IMR-90 (cell line): ENCODE measurements around the gene FGF12. TPM values are rescaled to one million over a fixed set of nuclear protein-coding genes. Genes with fewer than 3 reads are reported as not detected.
A peak's percentile ranks its signal among the peaks of the same experiment; 100 is the strongest.

Experiments
- ATAC-seq: fragments of 200-7000 bp; cut with Tn5 transposase; 2 replicates; pipeline ENCODE4 v1.9.1; 2020; ENCODE audit warnings: low read depth, mild to moderate bottlenecking, moderate library complexity
- BruUV-seq: library from RNA; stranded (reverse); fragments of 400-500 nt; replicated peaks from 2 replicates; lab custom pipeline; 2021; lab: Mats Ljungman, UMichigan
- CTCF ChIA-PET: fragments of 300-600 bp; formaldehyde crosslinking; extraction: SDS; loops from one replicate; lab custom pipeline; 2021; ENCODE audit warnings: antibody characterized with exemption; lab: Yijun Ruan, JAX
- POLR2A ChIA-PET: fragments of 300-600 bp; sonication (Branson Sonifier 250); formaldehyde crosslinking; loops from one replicate; lab custom pipeline; 2022; ENCODE audit warnings: antibody characterized with exemption; ENCODE audit not compliant: unreplicated experiment; lab: Charles Lee
- DNase-seq: peaks from one replicate; pipeline ENCODE4 v3.0.0; 2013
- H2AFZ ChIP-seq: replicated peaks from 2 replicates; pipeline ENCODE3; 2013; ENCODE audit warnings: low read length, mild to moderate bottlenecking; ENCODE audit not compliant: poor library complexity
- H2AK5ac ChIP-seq: 2 replicates; pipeline ENCODE4 v1.6.1; 2013; ENCODE audit warnings: low read depth, low read length, inconsistent platforms
- H2AK9ac ChIP-seq: replicated peaks from 2 replicates; pipeline ENCODE3; 2013; ENCODE audit warnings: mild to moderate bottlenecking, low read depth, low read length, moderate library complexity; ENCODE audit not compliant: poor library complexity
- H2BK120ac ChIP-seq: 2 replicates; pipeline ENCODE4 v1.6.1; 2013; ENCODE audit warnings: low read depth, low read length, inconsistent platforms
- H2BK15ac ChIP-seq: 3 replicates; pipeline ENCODE4 v1.6.1; 2013; ENCODE audit warnings: low read depth, low read length, inconsistent platforms
- H2BK20ac ChIP-seq: 2 replicates; pipeline ENCODE4 v1.6.1; 2013; ENCODE audit warnings: low read depth, mild to moderate bottlenecking, inconsistent platforms, low read length, moderate library complexity
- H2BK5ac ChIP-seq: 2 replicates; pipeline ENCODE4 v1.6.1; 2013; ENCODE audit warnings: mild to moderate bottlenecking, low read depth, low read length, inconsistent platforms; ENCODE audit not compliant: poor library complexity, severe bottlenecking
- H3K14ac ChIP-seq: replicated peaks from 2 replicates; pipeline ENCODE4 v1.6.1; 2013; ENCODE audit warnings: low read depth, low read length, inconsistent platforms
- H3K18ac ChIP-seq: 2 replicates; pipeline ENCODE4 v1.6.1; 2013; ENCODE audit warnings: low read depth, low read length, control low read depth
- H3K23ac ChIP-seq: 2 replicates; pipeline ENCODE4 v1.6.1; 2013; ENCODE audit warnings: low read depth, low read length, inconsistent platforms
- H3K27ac ChIP-seq: 2 replicates; pipeline ENCODE4 v1.5.1; 2013; ENCODE audit warnings: mild to moderate bottlenecking, control low read depth, low read length; ENCODE audit not compliant: insufficient read depth
- H3K27me3 ChIP-seq: 2 replicates; pipeline ENCODE4 v1.6.1; 2013; ENCODE audit warnings: low read length; ENCODE audit not compliant: control insufficient read depth, insufficient read depth
- H3K36me3 ChIP-seq: 2 replicates; pipeline ENCODE4 v1.6.1; 2013; ENCODE audit warnings: low read length, mixed read lengths; ENCODE audit not compliant: control insufficient read depth, insufficient read depth
- H3K4ac ChIP-seq: 2 replicates; pipeline ENCODE4 v1.6.1; 2013; ENCODE audit warnings: low read depth, low read length, inconsistent platforms
- H3K4me1 ChIP-seq: 2 replicates; pipeline ENCODE4 v1.6.1; 2013; ENCODE audit warnings: low read length, mixed read lengths; ENCODE audit not compliant: control insufficient read depth, insufficient read depth
- H3K4me2 ChIP-seq: 2 replicates; pipeline ENCODE4 v1.6.1; 2013; ENCODE audit warnings: low read depth, mild to moderate bottlenecking, control low read depth, low read length, moderate library complexity
- H3K4me3 ChIP-seq: 2 replicates; pipeline ENCODE4 v1.5.1; 2013; ENCODE audit warnings: low read depth, mild to moderate bottlenecking, control low read depth, low read length, moderate library complexity; ENCODE audit not compliant: insufficient read depth
- H3K56ac ChIP-seq: 2 replicates; pipeline ENCODE4 v1.6.1; 2013; ENCODE audit warnings: low read length, inconsistent platforms; ENCODE audit not compliant: insufficient read depth; ENCODE audit errors: extremely low read depth
- H3K79me1 ChIP-seq, 2 experiments: 2 replicates each; pipeline ENCODE4 v1.6.1; 2013; ENCODE audit warnings: low read length in 2 of 2, inconsistent platforms in 1 of 2, low read depth in 1 of 2
- H3K9ac ChIP-seq: 2 replicates; pipeline ENCODE4 v1.6.1; 2013; ENCODE audit warnings: low read depth, low read length, control low read depth
- H3K9me1 ChIP-seq: 2 replicates; pipeline ENCODE4 v1.6.1; 2013; ENCODE audit warnings: low read length, inconsistent platforms; ENCODE audit not compliant: insufficient read depth
- H3K9me3 ChIP-seq: 2 replicates; pipeline ENCODE4 v1.6.1; 2013; ENCODE audit warnings: low read length; ENCODE audit not compliant: control insufficient read depth, insufficient read depth
- H4K20me1 ChIP-seq: 2 replicates; pipeline ENCODE4 v1.6.1; 2013; ENCODE audit warnings: low read length, inconsistent platforms; ENCODE audit not compliant: insufficient read depth
- H4K5ac ChIP-seq: 2 replicates; pipeline ENCODE4 v1.6.1; 2013; ENCODE audit warnings: mild to moderate bottlenecking, low read depth, low read length, control low read depth
- H4K8ac ChIP-seq, 2 experiments: 2 replicates each; pipeline ENCODE4 v1.6.1; 2013; ENCODE audit warnings: low read depth in 2 of 2, low read length in 2 of 2, control low read depth in 1 of 2, inconsistent platforms in 1 of 2
- H4K91ac ChIP-seq: 2 replicates; pipeline ENCODE4 v1.6.1; 2013; ENCODE audit warnings: low read depth, low read length, inconsistent platforms; ENCODE audit not compliant: insufficient read depth
- CEBPB ChIP-seq: IDR thresholded peaks from 2 replicates; pipeline ENCODE4 v1.6.1; 2012; ENCODE audit warnings: low read depth, low read length, improper control_type of control experiment
- ELK1 ChIP-seq: fragments of 150-350 bp; IDR thresholded peaks from 2 replicates; pipeline ENCODE4 v1.6.1; 2016; ENCODE audit warnings: low read depth, mild to moderate bottlenecking, low read length, moderate library complexity, borderline replicate concordance
- FOS ChIP-seq: fragments of 150-350 bp; IDR thresholded peaks from 2 replicates; pipeline ENCODE4 v1.6.1; 2016; ENCODE audit warnings: low read depth, low read length
- MAZ ChIP-seq: IDR thresholded peaks from 2 replicates; pipeline ENCODE4 v1.6.1; 2012; ENCODE audit warnings: low read depth, mild to moderate bottlenecking, low read length, improper control_type of control experiment, moderate library complexity, borderline replicate concordance
- WGBS, 2 experiments: methylation state at CpG; one replicate each; pipeline versions ENCODE4 v1.1.5 to v1.1.7; 2013; ENCODE audit warnings: missing lambda C conversion rate in 2 of 2; ENCODE audit not compliant: insufficient read length in 1 of 2; ENCODE audit errors: extremely low coverage in 2 of 2; 5-methylcytosine and 5-hydroxymethylcytosine counted together
- dilution Hi-C: fragments of 300-500 bp; cut with HindIII; formaldehyde crosslinking; loops from one replicate; pipeline ENCODE4 v1.14.3; 2018; ENCODE audit warnings: low sequenced_read_pairs; ENCODE audit not compliant: unreplicated experiment
- in situ Hi-C: fragments of 300-500 bp; cut with MboI; formaldehyde crosslinking; loops from 3 replicates; pipeline ENCODE4 v1.14.3; 2019; ENCODE audit warnings: low sequenced_read_pairs, inconsistent platforms, mixed read lengths
- intact Hi-C: fragments of 100-400 bp; cut with micrococcal nuclease; formaldehyde crosslinking; loops from 2 replicates; pipeline ENCODE4 v1.10.0; 2022
- polyA plus RNA-seq, 3 experiments: library from polyadenylated mRNA; depleted of rRNA; stranded (reverse); fragments of >200 nt; gene quantifications; 2 replicates each; pipeline ENCODE4 v1.2.3, GENCODE V29; 2012; ENCODE audit warnings: low replicate concordance in 1 of 3
- total RNA-seq: library from RNA; depleted of rRNA; stranded (reverse); fragments of >200 nt; gene quantifications from 2 replicates; pipeline ENCODE4 v1.2.3, GENCODE V29; 2012

Gene FGF12
- total and polyA plus RNA-seq, 2 of the 4 experiments (the other 2 are of a cell fraction), result not detected

- Histone ChIP-seq H2BK5ac (no peak overlapping the region), H3K27ac (no peak overlapping the region), H4K8ac (no peak overlapping the region), H4K20me1 (no peaks in the 10 kb centered on the region), H3K9me1 (no peaks in the 10 kb centered on the region), H3K9me3 (no peaks in the 10 kb centered on the region), H2BK15ac (no peak overlapping the region), H3K4me2 (no peak overlapping the region), H2AK9ac (no peak overlapping the region), H3K18ac (no peak overlapping the region), H4K91ac (no peak overlapping the region), H3K23ac (no peak overlapping the region), H3K14ac (no peak overlapping the region), H3K36me3 (no peaks in the 10 kb centered on the region), H2AFZ (no peak overlapping the region), H3K56ac (no peak overlapping the region), H2BK120ac (no peak overlapping the region), H3K79me1 (no peaks in the 10 kb centered on the region), H2BK20ac (no peak overlapping the region), H3K4me1 (no peaks in the 10 kb centered on the region), H3K4ac (no peak overlapping the region), H4K5ac (no peak overlapping the region), H2AK5ac (no peak overlapping the region), H3K4me3 (no peak overlapping the region), H3K27me3 (no peaks in the 10 kb centered on the region), H3K9ac (no peak overlapping the region)
- TF ChIP-seq ELK1 (no peak), MAZ (no peak), CEBPB (peak; percentile 66; the same call in 1 of the 2 replicates), FOS (no peak)
- dilution Hi-C loops, result no loop called here
- ATAC-seq (no peak), DNase-seq (peak; percentile 20)
- intact Hi-C loops, result no loop called here
- no CpG with 5 or more reads among the region's 5 CpGs for WGBS, 2 experiments
- in situ Hi-C loops, result no loop called here
- ChIA-PET CTCF (interaction anchor here (0.8 kb wide), 1 partner anchor 1063 kb away, joined by 3 read pairs; no protein-coding TSS in a partner anchor), POLR2A (no interaction called here)
- BruUV-seq, result no TSS peak
Observed at GRCh38 chr3:192481638-192482037, 245.7 kb downstream of the FGF12 start.
